SU-DHL-6 (cell line): ENCODE measurements around the gene ATP9A.
"Not testable (repeated sequence)": the region's sequence is repeated elsewhere in the genome, so short reads cannot be mapped to it uniquely, and the experiment has no call there.

Source experiments
- H2AFZ ChIP-seq: fragments of 200-600 bp; sonication (generic); 2 replicates; pipeline ENCODE4 v1.6.1; 2014; ENCODE audit warnings: low read depth, mild to moderate bottlenecking, moderate library complexity, mixed read lengths, antibody characterized with exemption, low read length; ENCODE audit not compliant: severe bottlenecking
- H3F3A ChIP-seq: fragments of 200-600 bp; shearing (Covaris generic); 2 replicates; pipeline ENCODE4 v1.6.0; 2016; ENCODE audit warnings: antibody characterized with exemption, mild to moderate bottlenecking; ENCODE audit not compliant: insufficient read depth
- H3K27ac ChIP-seq: fragments of 200-600 bp; sonication (generic); 2 replicates; pipeline ENCODE4 v1.5.1; 2016; ENCODE audit warnings: low read depth, mild to moderate bottlenecking, low read length, moderate library complexity, mixed read lengths
- H3K27me3 ChIP-seq: fragments of 200-600 bp; sonication (generic), shearing (Covaris generic); 2 replicates; pipeline ENCODE4 v1.6.0; 2014; ENCODE audit warnings: mild to moderate bottlenecking, low read length
- H3K36me3 ChIP-seq: fragments of 200-600 bp; sonication (generic); 2 replicates; pipeline ENCODE4 v1.6.1; 2014; ENCODE audit warnings: mild to moderate bottlenecking, low read length, mixed read lengths
- H3K4me2 ChIP-seq: fragments of 300-600, 200-600 bp; shearing (Covaris generic), sonication (generic); 2 replicates; pipeline ENCODE4 v1.6.0; 2014; ENCODE audit warnings: low read length, low read depth, mild to moderate bottlenecking; ENCODE audit not compliant: poor library complexity, severe bottlenecking
- H3K4me3 ChIP-seq: fragments of 200-600 bp; sonication (generic); 2 replicates; pipeline ENCODE4 v1.5.1; 2014; ENCODE audit warnings: antibody characterized with exemption, low read length, mild to moderate bottlenecking, mixed read lengths; ENCODE audit not compliant: insufficient read depth, poor library complexity, severe bottlenecking
- H3K79me2 ChIP-seq: fragments of 200-600 bp; sonication (generic); 2 replicates; pipeline ENCODE4 v1.6.1; 2014; ENCODE audit warnings: mild to moderate bottlenecking, low read length, moderate library complexity; ENCODE audit not compliant: insufficient read depth
- H3K9ac ChIP-seq: fragments of 200-600 bp; sonication (generic); 2 replicates; pipeline ENCODE4 v1.7.0; 2014; ENCODE audit warnings: mild to moderate bottlenecking, low read length
- H3K9me2 ChIP-seq: fragments of 200-600 bp; sonication (generic); replicated peaks from 2 replicates; pipeline ENCODE4 v1.6.1; 2014; ENCODE audit warnings: low read length; ENCODE audit not compliant: insufficient read depth
- H3K9me3 ChIP-seq: fragments of 200-600 bp; sonication (generic); 2 replicates; pipeline ENCODE4 v1.6.1; 2014; ENCODE audit warnings: low read length, mixed read lengths; ENCODE audit not compliant: insufficient read depth
- H4K20me1 ChIP-seq: fragments of 200-600 bp; sonication (generic); 2 replicates; pipeline ENCODE4 v1.6.1; 2014; ENCODE audit warnings: low read depth, mild to moderate bottlenecking, antibody characterized with exemption, low read length, moderate library complexity, mixed read lengths
- CTCF ChIP-seq: fragments of 200-600 bp; sonication (generic); IDR thresholded peaks from one replicate; pipeline ENCODE4 v1.5.1; 2017; ENCODE audit warnings: antibody characterized with exemption, mild to moderate bottlenecking, low read length, moderate library complexity; ENCODE audit not compliant: insufficient read depth, poor library complexity, severe bottlenecking
- EZH2phosphoT487 ChIP-seq: fragments of 200-600 bp; sonication (generic), shearing (Covaris generic); conservative IDR thresholded peaks from 2 replicates; pipeline ENCODE4 v1.6.1; 2018; ENCODE audit warnings: mild to moderate bottlenecking, antibody characterized with exemption, low read length, moderate library complexity, mixed read lengths

ATP9A gene

GRCh38 chr20:51745804-51746203 lies 22.4 kb downstream of the ATP9A start:
- Histone ChIP-seq H3K4me2 (no peak overlapping the region), H2AFZ (no peak overlapping the region), H3K9me3 (no peaks in the 10 kb centered on the region), H3F3A (no peaks in the 10 kb centered on the region), H3K27ac (no peak overlapping the region), H3K9ac (no peak overlapping the region), H3K9me2 (no peaks in the 10 kb centered on the region), H4K20me1 (no peaks in the 10 kb centered on the region), H3K27me3 (no peaks in the 10 kb centered on the region), H3K79me2 (no peaks in the 10 kb centered on the region), H3K36me3 (no peaks in the 10 kb centered on the region), H3K4me3 (no peak overlapping the region)
- TF ChIP-seq CTCF = no peak
- no peak for TF ChIP-seq EZH2phosphoT487

GRCh38 chr20:51740838-51741237 lies 27.4 kb downstream of the ATP9A start:
- no peak overlapping the region for H3K27ac ChIP-seq
- H3K9me3 ChIP-seq = no peaks in the 10 kb centered on the region
- H4K20me1 ChIP-seq = no peaks in the 10 kb centered on the region
- H3F3A ChIP-seq = no peaks in the 10 kb centered on the region
- TF ChIP-seq CTCF (no peak), EZH2phosphoT487 (no peak)
- H3K36me3 ChIP-seq = no peaks in the 10 kb centered on the region
- no peaks in the 10 kb centered on the region for H3K79me2 ChIP-seq
- H3K27me3 ChIP-seq = no peaks in the 10 kb centered on the region
- no peaks in the 10 kb centered on the region for H3K9me2 ChIP-seq
- no peak overlapping the region for H2AFZ ChIP-seq
- H3K4me3 ChIP-seq = no peak overlapping the region
- H3K9ac ChIP-seq = no peak overlapping the region
- H3K4me2 ChIP-seq = no peak overlapping the region

GRCh38 chr20:51740308-51740707 lies 27.9 kb downstream of the ATP9A start:
- H3K27ac ChIP-seq, H3K4me3 ChIP-seq, H3K9ac ChIP-seq, H3K79me2 ChIP-seq, H3K4me2 ChIP-seq, H2AFZ ChIP-seq, H3K36me3 ChIP-seq, H3K27me3 ChIP-seq, H3F3A ChIP-seq, H3K9me2 ChIP-seq, H3K9me3 ChIP-seq, H4K20me1 ChIP-seq: not testable (repeated sequence)

- TF ChIP-seq EZH2phosphoT487 (no peak), CTCF (no peak)
- Histone ChIP-seq H3K4me3 (no peak overlapping the region), H3K9me2 (no peaks in the 10 kb centered on the region), H3K4me2 (no peak overlapping the region), H3K27me3 (no peaks in the 10 kb centered on the region), H3K9ac (no peak overlapping the region), H4K20me1 (no peaks in the 10 kb centered on the region), H2AFZ (no peak overlapping the region), H3F3A (no peaks in the 10 kb centered on the region), H3K27ac (no peak overlapping the region), H3K79me2 (no peaks in the 10 kb centered on the region), H3K9me3 (no peaks in the 10 kb centered on the region), H3K36me3 (no peaks in the 10 kb centered on the region)
Measured at GRCh38 chr20:51739722-51740249, 28.4 kb downstream of the ATP9A start.
